NCI-H187 (cell line): ENCODE data around the gene HDAC4.

Experiments used
- DNase-seq, 2 experiments: peaks; one replicate each; lab custom pipeline; 2025; lab: John Stamatoyannopoulos, UW

The HDAC4 gene

GRCh38 chr2:239154971-239155805, 245.6 kb downstream of the HDAC4 start:
- DNase-seq: no peak

- no peak for DNase-seq
Measured at GRCh38 chr2:239153806-239154591, 246.8 kb downstream of the HDAC4 start.

- no peak for DNase-seq
Measured at GRCh38 chr2:239152916-239153305, 247.9 kb downstream of the HDAC4 start.

- no peak for DNase-seq
Measured at GRCh38 chr2:239152239-239152915, 248.4 kb downstream of the HDAC4 start.

GRCh38 chr2:239151201-239152131, 249.4 kb downstream of the HDAC4 start:
- DNase-seq: no peak

GRCh38 chr2:239150125-239151011, 250.5 kb downstream of the HDAC4 start:
- DNase-seq: no peak

GRCh38 chr2:239149501-239149900, 251.3 kb downstream of the HDAC4 start:
- DNase-seq: no peak

GRCh38 chr2:239148495-239149200, 252.2 kb downstream of the HDAC4 start:
- DNase-seq: no peak

- DNase-seq: no peak
Measured at GRCh38 chr2:239147376-239147775, 253.4 kb downstream of the HDAC4 start.

- DNase-seq: no peak
Measured at GRCh38 chr2:239146741-239147181, 254.1 kb downstream of the HDAC4 start.

- no peak for DNase-seq
Measured at GRCh38 chr2:239146011-239146641, 254.7 kb downstream of the HDAC4 start.

- no peak for DNase-seq
Measured at GRCh38 chr2:239145601-239146000, 255.2 kb downstream of the HDAC4 start.

GRCh38 chr2:239145106-239145505, 255.7 kb downstream of the HDAC4 start:
- DNase-seq: no peak

GRCh38 chr2:239144713-239144999, 256.2 kb downstream of the HDAC4 start:
- DNase-seq: no peak

GRCh38 chr2:239143858-239144712, 256.7 kb downstream of the HDAC4 start:
- no peak for DNase-seq

GRCh38 chr2:239142806-239143205, 258.0 kb downstream of the HDAC4 start:
- DNase-seq: no peak

- no peak for DNase-seq
Measured at GRCh38 chr2:239142296-239142695, 258.5 kb downstream of the HDAC4 start.

- DNase-seq: no peak
Measured at GRCh38 chr2:239141021-239141760, 259.6 kb downstream of the HDAC4 start.
